Stimulated activated CD4-positive, alpha-beta T cell treated with anti-CD3 and anti-CD28 coated beads, Interleukin-1b, Interleukin-23, amount 100 ng/mL, for 4 hours (primary cell): ENCODE results near the gene NOL11.
A peak's percentile ranks its signal among the peaks of the same experiment; 100 is the strongest.
"Not testable (repeated sequence)": the region's sequence is repeated elsewhere in the genome, so short reads cannot be mapped to it uniquely, and the experiment has no call there.

Experiments
- DNase-seq, 2 donors: peaks; one replicate each; pipeline ENCODE4 v3.0.0-alpha.2; 2020; ENCODE audit warnings: low read depth in 2 of 2

Gene NOL11

DNA sequence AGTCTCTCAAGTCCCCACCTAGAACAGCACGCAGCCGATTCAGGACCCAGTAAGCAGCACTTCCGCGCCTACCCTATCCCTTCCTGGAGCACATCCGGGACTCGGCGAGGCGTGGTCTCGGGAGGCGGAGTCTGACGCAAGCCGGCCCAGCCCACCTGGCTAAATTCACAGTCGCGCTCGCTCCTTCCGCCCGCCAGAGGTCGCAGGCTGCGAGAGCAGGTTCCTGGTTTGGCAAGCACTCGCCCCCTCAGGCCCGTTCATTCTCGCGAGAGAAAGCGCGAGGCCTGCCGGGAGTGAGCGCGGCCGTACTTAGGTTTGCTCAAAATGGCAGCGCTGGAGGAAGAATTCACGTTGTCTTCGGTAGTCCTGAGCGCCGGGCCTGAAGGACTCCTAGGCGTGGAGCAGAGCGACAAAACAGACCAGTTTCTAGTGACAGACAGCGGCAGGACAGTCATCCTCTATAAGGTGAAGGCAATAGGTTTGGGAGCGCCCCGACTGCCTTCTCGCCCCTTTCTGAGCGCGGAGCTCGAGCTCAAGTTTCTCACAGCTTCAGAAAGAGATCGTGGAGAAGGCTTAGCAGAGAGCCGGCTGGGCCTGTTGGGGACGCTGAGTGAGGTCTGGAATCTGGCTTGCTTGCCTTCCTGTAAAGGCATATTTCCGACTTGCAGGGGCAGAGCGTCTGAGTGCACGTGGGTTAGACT lies at the start of gene NOL11:
TSS of gene NOL11 (plus strand) at position 313 of the 701 bp plus-strand sequence. CDS start at position 325, 12 bp downstream.
- peak; percentile 97 to 99 for DNase-seq

DNA sequence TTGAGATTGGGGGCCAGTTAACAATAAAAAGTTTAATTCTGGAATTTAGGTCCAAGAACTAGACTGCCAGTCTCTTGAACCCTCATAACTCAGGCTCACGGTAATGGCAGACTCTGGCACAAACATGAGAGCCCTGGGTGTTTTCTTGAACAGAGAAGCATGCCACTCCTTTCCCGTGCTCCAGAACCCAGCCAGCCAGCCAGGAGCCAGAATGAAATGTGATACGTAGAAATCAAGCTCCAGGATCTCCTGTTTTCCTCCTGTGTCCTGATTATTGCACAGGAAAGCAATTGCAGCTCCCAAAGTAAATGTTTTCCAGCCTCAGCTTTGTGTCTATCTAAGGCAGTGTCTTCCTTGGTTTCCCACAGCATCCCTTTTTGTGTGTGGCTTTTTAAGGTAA lies 46.2 kb upstream of the NOL11 start:
- no peak for DNase-seq

DNA sequence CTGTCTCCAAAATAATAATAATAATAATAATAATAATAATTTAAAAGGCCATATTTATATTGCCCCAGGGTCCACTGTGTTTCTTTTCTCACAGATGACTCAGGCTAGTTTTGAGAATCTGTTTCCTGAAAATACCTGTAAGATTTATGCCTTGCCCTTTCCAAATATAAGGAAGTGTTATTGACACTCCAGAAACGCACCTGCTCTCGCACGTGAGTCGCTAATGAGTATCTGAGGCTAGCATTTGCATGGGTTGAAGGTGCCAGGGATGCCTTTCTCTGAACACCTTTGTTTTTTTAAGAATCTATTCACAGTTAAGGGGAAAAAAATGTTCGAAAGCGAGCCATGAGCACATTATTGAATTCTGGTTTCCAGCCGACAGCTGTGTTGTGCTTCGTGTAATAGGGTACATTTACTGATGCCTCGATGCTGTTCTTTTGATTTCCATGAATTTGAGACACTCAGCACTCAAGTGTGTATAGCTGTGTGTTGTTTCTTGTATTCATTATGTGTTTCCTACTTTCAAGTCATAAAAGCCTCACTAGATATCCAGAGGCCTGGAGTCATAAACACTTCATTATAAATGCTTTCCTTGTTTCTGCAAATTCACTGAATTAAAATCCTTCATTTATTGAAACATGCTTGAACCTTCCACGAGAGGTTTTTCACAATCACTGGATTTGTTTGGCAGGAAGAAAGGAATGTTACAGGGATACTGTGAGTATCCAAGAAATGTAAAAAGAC lies 45.0 kb upstream of the NOL11 start:
- DNase-seq = no peak

DNA sequence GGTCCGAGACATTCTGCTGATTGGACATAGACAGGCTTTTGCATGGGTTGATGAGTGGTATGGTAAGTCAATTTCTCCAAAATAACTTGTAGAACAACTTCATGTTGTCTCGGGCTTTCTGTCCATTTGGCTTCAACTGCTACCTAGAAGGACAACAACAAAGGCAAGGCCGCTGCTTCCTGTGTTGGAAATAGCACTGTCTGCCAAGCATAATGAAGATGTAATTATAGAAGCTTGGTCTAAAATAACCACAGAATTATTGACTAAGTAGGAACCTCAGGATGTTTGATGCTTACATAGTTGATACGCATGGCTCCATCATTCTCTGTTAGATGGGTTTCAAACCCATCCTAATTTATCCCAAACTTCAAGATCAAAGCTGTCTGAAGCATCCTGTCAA lies 42.3 kb upstream of the NOL11 start:
- no peak for DNase-seq

DNA sequence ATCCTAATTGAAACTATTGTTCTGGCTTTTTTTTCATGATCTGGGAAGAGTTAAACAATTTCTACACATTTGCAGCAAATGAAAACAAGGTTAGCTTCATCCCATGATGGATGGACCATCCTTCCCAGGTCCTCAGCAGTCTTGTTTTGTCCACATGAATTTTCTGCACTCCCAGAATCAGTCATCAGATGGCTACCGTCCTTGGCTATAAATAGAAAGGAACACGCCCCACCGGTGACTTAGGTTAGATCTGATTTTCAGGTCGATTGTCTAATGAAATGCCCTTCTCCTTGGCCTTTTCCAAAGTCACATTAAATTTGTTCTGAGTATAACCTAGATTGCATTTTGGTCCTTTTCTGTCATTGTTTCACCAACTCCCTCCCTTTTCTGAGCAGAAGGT lies 41.4 kb upstream of the NOL11 start:
- DNase-seq = no peak

DNA sequence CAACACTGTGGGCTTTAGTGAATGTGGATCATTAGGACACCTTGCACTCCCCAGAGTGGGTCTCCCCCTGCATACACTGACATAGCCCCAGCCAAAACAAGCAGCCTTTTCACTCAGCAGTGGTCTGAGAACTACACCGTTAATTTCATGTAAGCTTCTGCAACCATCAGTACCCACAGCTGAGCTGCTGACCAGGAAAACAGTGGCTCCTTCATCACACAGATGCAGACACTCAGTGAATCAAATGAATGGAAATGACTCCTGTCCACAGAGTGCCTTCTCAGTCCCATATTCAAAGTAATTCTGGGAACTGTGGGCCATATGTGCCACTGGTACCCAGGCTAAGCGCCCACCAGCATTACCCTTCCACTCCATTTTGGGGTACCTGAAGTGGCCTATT lies 39.3 kb upstream of the NOL11 start:
- no peak for DNase-seq

DNA sequence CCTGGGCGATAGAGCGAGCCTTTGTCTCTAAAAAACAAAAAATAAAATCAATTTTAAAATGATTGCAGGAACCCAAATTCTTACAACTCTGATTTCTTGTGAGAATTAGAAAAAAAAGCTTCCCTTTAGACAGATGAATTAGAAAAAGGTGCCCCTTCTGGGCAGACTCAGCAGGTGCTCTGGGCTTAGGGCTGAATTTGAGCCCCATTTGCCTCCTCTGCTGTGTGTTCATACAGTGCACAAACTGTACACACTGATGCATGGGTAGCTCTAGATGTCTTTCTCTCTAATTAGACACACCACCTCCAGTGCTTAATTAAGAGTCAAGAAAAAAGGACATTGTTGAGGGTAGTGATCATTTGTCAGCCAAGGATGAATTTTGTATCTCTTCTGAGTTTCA lies 38.5 kb upstream of the NOL11 start:
- no peak for DNase-seq

DNA sequence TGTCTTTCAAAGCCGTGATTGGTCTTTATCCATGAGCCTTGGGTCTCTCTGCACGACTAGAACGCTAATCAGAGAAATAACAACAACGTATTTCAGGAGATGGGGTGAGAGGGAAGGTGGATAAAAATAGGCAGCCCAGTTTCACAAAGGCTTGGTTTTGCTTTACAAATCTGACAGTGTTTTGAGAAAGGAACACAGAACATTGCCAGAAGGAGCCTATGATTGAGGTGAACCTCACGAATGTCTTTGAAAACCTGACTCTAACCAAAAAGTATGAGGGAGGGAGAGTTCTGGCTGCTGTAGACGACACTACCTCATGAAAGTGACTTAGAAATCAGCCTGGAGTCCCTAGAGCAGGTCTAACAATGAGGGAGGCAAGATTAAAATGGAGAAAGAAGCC lies 38.0 kb upstream of the NOL11 start:
- DNase-seq = no peak

DNA sequence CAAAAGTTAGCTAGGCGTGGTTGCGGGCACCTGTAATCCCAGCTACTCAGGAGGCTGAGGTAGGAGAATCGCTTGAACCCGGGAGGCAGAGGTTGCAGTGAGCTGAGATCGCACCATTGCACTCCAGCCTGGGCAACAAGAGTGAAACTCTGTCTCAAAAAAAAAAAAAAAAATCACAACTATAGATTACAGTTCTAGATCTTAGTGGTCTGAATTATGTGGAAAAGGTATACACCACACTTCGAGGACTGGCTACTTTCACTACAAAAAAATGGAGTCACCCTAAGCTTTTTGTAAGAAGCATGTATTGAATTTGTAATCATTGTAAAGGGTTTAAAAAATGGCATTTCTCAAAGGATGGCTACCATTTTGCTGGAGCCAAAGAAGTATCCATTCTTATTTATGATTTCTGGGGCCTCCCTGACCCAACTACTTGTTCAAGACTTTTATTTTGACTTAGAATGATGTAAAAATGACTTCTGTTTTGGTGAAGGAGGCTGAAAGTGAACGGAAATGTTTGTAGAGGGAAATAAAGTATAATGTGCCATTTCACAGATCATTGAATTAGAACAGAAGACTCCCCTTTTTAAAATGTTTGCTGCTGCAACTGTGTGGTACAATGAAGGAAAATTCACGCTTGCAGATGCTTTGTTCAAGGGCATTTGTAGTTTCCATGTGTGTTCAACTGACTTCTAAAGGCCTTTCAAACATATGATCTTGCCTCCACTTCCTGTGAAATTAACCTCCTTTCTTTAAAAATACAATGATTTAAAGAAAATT lies 37.1 kb upstream of the NOL11 start:
- no peak for DNase-seq

DNA sequence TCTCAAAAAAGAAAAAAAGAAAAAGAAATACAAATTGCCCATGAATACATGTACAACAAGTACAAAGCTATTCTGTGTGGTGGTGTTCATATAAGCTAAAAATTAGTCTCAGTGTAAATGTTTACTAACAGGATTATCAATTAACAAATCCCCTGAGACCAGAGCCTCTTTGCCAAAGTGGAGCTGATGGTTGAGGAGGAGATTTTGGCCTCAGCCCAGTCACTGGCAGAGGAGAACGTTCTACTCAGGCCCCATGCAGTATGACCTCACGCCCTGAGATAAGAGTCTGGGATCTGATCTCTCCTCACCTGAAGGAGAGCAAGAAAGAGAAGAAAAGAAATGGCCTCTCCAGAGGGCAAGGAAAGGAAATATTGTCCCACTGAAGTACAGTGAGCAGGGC lies 35.5 kb upstream of the NOL11 start:
- DNase-seq = no peak

DNA sequence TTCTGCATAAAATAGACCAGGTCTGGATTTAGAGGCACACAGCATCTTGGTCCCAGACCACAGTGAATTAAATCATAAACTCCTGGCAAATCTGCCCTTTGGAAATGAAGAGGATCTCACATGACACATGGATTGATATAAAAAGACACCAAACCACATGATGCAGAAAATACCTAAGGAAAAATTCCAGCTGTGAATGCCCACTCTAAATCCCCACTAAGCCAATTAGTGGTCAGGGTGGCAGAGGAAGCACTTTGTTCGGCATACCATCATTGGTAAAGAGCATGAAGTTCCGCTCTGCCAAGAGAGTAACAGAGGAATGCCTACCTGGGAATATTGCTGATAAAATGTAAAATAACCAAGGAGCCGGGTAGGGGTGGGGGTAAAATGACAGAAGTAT lies 32.4 kb upstream of the NOL11 start:
- no peak for DNase-seq

DNA sequence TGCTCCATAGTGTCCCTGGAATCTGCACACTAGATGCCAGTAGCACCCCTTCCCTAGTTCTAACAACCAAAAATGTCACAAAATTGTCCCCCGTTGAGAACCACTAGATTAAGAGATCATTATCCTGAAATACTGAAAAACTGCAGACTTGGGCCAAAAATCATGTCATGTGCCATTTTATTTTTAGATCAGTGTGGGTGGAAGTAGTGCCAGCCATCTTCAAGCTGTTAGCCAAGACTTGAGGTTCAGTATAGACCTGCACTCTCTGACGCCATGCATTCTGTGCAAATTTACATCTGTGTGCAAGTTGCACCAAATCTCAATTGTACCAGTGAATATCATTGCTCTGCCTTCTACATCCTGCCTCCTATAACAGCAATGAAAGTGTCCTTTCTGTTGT lies 31.5 kb upstream of the NOL11 start:
- DNase-seq = no peak

DNA sequence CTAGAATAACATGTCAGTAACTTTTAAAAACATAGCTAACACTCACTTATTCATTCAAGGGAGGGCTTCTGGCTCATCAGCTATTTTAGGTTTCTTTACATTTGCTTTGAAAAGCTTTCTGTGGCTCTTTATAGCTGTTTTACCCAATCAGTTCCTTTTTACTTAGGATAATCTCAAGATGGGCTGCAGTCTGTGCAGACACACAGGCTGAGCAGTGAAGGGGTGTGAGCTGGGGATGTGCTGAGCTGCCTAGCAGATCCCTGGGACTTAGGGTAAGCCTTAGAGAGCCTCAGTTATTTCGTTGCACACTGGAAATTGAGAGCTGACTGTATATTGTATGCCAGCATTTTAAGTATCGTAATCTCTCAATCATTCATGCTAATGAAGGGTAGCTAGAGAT lies 30.2 kb upstream of the NOL11 start:
- DNase-seq = no peak

DNA sequence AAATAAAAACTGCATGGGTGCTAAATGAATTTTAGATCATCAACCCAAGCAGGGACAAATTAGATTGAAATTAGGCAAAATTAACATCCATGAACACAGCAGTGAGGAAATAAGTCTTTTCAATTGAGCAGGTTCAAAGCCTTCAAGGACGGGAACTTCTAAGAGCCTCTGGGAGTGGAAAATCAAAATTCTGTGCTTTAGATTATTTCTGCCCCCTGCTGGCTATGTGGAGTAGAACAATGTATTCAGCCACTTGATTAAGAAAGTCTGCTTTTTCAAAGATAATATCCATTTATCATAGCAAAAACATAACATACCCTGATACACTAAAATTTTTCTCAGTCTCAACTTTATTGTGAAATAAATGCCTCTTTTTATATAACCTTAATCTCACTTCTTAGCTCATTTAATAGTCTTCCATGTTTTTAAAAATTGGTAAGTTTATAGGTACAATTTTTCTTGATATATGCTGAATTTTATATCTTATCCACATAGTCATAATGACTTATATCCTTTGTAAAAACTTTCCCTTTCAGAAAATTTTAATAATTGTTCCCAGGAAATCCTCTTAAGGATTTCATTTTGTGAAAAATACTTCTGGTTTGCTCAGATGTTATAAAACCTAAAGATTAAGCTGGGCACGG lies 28.1 kb upstream of the NOL11 start:
- peak in 1 of 2 donors; percentile 47 for DNase-seq

DNA sequence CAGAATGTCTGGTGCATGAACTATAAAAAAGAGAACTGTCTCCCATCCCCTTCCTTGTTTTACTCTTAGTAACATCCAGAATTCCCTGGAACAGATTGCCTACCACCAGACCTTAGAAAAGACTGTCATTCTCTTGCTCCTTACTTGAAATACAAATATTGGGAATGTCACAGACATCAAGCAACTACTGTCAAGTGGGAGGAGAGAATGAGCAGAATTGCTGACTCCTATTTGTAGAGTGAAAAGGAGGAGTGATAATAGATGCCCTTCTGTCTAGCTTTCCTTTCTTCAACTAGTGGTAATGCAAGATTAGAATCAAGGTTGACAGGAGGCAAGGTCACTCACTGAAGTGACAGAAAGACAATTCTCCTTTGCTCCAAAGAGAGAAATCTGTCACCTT lies 23.9 kb upstream of the NOL11 start:
- no peak for DNase-seq

DNA sequence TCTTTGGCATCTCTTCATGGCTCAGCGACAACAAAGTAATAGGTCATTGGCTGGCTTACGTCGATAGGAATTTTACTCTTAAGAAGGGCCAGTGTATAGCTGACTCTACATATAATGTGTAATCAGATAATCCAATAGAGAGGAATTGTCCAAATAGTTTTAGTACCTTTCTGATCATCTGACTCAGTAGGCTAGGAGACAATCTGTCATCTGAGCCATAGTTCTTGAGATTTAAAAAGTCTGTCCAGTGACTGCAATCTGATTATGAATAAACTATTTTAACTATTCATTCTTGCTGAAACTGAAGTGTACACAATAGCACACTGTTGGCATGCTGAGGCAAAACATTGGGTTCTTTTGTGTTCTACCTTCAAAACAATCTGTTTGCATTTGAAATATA lies 21.4 kb upstream of the NOL11 start:
- DNase-seq = no peak

DNA sequence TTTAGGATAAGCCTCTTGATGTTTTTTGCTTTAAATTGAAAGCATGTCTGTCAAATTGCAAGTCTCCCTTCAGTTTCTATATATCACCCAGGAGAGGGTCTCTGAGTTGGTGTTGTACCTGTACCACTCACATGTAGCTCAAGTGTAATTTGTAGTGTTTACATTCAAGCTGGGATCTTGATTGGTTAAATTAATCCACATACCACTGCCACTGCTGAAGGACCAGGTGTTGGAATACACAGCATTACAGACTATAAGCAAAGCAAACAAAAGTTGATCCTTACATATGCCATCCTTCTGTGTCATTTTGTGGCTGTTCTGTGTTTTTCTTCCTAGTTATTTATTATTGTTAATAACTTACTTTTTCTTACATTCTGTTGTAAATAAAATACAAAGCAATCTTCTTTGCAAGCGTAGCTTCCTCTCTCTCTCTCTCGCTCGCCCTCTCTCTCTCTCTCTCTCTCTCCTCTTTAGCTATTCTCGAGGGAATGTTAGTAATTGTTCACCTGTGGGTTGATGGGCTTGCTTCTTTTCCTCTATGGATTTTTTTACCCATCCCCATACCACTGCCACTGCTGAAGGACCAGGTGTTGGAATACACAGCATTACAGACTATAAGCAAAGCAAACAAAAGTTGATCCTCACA lies 20.8 kb upstream of the NOL11 start:
- no peak for DNase-seq

DNA sequence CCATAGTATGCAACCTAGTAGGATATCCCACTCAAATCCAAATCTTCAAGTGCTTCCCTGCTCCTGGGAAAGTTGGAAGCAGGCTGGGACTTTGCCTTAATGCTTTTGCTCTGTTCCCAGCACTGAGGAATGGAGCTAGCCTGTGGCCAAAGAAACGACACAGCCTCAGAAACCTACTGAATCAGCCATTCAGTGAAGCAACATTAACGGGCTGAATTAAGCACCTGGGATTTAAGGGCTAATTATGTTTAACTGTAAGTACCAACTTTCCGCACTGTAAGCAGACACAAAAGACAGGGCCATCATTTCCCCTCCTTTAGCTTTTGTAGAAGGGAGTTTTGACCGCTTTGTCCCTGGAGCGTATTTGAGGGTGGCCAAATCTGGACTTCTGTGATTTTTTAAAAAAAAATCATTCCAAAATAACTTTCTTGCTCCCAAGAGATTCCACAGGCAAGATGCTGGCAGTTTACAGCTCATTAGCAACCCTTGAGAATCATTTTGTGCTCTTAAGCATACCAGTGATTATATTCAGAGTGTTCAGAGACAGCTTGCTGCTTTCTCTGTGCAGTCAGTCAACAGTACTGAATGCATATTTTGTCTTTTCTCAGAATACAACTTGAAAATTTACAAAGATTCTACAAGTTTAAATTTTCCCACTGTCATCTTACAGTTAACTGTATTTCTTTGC lies 17.6 kb upstream of the NOL11 start:
- no peak for DNase-seq

DNA sequence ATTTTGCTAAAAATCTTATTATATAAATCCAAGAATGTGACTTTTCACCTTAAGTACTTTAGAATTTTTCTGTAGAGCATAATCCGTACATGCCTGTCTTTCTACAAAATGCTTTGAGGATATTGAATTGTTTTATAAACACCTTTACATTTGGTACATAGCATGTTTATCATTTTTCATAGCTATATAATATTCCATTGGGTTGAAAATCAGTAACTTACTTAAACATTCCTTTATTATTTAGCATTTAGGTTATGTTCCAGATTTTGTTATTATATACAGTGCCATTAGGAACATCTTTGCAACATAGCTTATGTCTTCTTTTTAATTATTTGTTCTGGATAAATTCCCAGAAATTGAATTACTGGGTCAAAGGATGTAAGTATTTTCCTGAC lies 17.0 kb upstream of the NOL11 start:
- no peak for DNase-seq

DNA sequence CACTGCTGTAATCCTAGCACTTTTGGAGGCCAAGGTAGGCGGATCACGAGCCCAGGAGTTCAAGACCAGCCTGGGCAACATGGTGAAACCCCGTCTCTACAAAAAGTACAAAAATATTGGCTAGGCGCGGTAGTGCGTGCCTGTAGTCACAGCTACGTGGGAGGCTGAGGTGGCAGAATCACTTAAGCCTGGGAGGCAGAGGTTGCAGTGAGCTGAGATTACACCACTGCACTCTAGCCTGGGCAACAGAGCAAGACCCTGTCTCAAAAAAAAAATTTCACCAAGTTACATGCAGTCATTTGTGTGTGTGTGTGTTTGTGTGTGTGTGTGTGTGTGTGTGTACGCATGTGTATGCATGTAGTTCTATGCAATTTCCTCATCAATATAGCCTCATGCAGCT lies 14.9 kb upstream of the NOL11 start:
- DNase-seq = not testable (repeated sequence)

DNA sequence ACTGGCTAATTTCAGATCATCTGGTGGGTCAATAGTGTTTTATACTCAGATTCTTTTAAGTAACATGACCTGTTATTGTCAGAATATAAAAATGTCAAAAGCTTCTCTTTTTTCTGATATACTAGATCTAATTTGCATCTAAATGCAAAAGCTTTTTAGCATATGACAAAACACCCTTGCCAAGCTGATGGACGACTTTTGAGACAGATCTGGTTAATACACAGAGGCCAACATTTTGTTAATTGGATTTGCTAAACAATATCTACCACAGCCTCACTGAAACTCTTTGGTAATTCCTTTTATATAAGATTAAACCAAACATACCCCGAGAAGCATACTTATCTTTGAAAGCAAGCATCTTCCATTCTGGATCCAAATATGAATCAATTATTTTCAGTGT lies 10.3 kb upstream of the NOL11 start:
- DNase-seq = no peak
